Endometrial microvascular endothelial cells (primary cell): ENCODE data around the gene MKS1. TPM values are rescaled to one million over a fixed set of nuclear protein-coding genes. Genes with fewer than 3 reads are reported as not detected.

Experiments used
- in situ Hi-C: cut with HindIII; loops from 2 replicates; pipeline ENCODE4 v1.10.0; 2017; ENCODE audit warnings: low sequenced_read_pairs, low pct_unique_long_range_greater_than_20kb; ENCODE audit errors: inconsistent ontology term
- total RNA-seq: library from RNA; depleted of rRNA; stranded (reverse); fragments of >200 nt; gene quantifications from one replicate; pipeline ENCODE4 v1.2.3, GENCODE V29; 2015; ENCODE audit errors: inconsistent ontology term

The MKS1 gene
- total RNA-seq, 1 donor from 2014 or later, result 15.9 TPM

DNA sequence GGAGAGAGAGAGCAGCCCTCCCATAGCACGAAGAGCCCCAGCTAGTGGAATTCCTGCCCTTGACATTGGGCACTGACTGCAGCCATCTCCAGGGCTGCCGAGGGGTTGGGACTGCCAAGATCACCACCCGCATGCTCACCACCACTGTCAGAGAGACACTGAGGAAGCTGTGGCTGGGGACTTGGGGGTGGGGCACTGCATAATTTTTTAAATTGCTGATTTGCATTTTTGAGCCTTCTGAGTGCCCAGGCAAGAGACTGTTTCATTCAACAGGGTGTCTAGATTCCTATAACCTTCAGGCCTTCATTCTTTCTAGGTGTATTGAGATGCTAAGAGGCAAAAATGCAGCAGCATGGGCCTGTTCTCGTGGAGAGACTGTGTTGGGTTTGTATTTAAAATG is 35.5 kb downstream of the MKS1 start:
- in situ Hi-C loops, result no loop called here

DNA sequence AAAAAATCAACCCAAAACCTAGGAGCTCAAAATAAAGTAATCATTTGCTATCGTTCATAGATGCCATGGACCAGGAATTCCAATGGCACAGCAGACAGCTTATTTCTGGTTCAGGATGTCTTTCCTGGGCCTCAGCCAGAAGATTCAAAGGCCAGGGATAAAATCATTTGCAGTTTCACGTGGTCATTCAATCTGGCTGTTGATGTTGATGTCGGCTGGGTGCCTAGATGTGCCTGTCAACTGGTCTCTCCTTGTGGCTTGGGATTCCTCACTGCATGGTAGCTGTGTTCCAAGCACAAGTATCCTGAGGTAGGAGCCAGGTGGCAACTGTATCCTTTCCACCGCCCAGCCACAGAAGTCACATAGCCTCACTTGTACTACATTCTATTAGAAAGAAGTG is 37.3 kb downstream of the MKS1 start:
- in situ Hi-C loops, result no loop called here

DNA sequence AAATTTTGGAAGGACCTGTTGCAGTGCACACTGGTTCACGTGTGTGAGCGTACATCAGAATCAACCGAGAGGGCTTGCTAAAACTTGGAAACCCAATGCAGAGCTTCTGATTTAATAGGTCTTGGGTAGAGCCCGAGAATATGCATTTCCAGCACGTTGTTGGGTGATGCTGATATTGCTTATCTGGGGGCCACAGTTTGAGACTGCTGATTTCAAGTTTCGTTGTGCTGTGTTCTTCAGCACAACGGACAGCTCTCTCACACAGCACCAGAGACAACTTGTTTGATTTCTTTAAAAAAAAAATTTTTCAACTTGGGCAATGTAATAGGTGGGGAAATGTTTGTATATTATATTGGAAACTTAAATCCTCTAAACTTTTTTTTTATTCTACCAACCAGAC is 42.9 kb downstream of the MKS1 start:
- in situ Hi-C loops, result no loop called here

DNA sequence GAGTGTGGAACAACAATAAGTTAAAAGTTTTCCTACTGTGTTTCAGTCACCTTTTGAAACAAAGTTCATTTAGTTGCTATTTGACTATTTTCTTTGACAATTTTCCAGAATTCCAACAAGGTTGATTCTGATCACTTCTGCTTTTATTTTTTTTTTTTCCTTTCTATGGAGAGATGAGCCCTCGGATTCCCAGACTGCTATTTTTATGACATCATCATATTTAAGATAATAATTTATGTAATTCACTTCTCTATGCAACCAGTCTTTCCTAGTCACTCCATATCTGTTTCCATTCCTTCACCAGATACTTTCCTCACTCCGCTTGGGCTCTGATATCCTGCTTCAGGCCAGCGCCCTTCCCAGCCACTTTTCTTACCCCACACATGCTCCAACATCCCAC is 44.2 kb downstream of the MKS1 start:
- in situ Hi-C loops, result no loop called here

DNA sequence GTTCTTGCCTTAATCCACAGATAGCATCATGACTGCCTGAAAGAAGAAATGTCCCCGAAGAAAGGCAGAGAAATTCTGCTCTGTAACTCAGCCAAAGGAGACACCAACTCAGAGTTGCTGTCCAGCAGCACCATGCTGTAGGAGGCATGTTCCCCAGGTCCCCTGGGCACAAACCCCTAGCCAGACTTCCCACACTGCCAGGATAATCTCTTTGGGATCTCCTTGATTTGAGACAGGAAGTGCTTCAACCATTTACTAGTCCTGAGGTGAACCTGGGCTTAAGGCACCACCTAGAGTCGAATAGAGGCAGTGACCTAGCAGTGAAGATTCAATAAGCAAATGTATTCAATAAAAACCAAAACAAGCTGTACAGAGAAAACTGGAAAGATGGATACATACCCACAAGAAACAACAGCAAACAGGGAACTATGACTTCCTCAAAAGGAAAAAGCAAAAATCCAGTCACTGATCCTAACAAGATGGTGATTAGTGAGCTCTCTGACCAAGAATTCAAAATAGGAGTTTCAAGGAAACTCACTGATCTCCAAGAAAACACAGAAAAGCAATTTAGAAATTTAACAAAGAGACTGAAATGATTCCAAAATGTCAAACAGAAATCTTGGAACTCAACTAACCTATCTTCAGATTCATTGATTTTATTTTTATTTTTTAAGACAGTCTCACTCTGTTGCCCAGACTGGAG is 46.5 kb downstream of the MKS1 start:
- in situ Hi-C loops, result no loop called here

DNA sequence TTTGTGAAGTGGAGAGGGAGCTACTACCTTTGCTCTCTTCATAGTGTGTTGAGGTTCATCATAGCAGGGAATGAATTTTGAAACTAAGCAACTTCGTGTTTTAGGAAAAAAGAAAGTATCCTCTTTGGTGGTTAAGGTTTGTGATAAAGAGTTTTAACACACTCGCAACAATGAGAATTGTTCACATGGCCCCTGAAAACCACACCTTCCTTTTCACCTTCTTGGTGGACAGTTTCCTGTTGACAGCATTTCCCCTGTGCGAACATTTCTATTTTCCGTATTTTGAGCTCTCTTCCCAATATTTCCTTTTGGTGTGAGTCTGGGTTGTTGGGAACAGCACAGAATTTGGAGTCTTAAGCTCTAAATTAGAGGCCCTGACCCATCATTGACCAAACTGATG is 48.4 kb downstream of the MKS1 start:
- in situ Hi-C loops, result no loop called here

DNA sequence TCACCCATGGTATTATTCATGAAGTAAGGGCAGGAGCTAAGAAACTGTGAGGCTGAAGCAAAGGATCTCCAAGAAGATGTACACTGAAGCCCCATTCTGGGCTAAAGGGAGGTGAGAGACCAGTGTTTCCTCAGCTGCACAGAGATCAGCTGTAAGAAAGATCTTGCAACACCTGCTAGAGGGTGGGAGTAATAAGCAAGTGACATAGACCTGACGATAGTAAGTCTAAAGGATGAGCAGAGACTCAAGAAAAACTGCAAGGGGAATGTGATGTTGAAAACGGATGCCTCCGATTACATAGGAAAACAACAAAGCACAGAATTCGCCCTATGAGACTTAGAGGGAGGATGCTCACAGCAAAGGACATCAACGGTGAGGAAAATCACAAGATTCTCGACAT is 52.4 kb downstream of the MKS1 start, which contains the start of gene OR4D2:
Gene OR4D2 (plus strand): TSS at position 301 of the 400 bp plus-strand sequence. CDS start 2,674 bp downstream, outside the sequence.
- in situ Hi-C loops, result no loop called here

DNA sequence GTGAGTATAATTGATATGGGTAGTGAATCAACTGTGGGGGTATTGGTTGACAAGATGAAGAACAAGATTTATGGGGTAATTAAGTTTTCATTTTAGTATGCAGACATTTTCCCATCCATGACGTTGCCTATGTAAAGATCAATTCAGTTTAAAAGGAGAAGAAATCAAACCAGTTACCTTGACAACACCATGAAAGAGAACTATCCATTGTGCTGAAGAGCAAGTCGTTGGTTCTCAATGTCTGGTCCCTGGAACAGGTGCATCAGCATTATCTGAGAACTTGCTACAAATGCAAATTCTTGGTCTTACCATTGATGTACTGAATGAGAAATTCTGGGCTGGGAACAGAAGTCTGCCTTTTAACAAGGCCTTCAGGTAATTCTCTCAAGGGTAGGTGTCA is 53.1 kb downstream of the MKS1 start:
- in situ Hi-C loops, result no loop called here

DNA sequence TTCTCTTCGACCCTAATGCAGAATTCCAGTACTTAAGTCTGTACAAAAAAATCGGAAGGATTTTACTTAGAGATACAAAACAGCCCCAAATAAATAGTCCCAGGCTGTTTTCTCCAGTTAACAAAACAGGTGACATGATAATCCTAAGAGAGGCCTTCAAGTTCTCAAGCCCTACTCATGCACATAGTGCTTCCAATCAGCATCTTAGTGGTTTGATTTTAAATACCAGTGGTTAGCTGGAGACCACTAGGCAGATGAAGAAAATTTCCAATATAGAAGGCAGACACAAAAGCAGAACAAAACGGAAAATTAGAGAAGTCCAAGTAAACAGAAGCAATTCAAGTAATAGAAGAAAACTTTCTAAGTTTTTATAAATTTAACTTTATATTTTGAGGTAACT is 57.5 kb downstream of the MKS1 start:
- in situ Hi-C loops, result no loop called here

DNA sequence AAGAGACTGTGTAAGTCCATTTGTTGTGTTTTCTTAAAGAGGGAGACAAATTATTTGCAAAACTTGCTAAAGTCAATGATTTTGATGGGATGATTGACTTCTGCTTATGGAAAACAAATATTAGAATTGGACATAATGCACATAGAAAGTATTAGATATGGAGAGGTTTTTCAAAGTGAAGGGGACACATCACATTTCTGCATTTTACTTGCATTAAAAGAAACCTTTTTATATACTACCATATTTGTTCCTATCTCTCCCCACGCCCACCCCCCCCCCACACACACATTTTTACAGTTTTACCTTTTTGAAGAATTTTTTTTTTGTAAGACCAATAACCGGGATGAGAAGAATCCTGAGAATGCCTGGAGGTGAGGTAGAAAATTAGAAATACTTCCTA is 60.9 kb downstream of the MKS1 start:
- in situ Hi-C loops, result no loop called here

DNA sequence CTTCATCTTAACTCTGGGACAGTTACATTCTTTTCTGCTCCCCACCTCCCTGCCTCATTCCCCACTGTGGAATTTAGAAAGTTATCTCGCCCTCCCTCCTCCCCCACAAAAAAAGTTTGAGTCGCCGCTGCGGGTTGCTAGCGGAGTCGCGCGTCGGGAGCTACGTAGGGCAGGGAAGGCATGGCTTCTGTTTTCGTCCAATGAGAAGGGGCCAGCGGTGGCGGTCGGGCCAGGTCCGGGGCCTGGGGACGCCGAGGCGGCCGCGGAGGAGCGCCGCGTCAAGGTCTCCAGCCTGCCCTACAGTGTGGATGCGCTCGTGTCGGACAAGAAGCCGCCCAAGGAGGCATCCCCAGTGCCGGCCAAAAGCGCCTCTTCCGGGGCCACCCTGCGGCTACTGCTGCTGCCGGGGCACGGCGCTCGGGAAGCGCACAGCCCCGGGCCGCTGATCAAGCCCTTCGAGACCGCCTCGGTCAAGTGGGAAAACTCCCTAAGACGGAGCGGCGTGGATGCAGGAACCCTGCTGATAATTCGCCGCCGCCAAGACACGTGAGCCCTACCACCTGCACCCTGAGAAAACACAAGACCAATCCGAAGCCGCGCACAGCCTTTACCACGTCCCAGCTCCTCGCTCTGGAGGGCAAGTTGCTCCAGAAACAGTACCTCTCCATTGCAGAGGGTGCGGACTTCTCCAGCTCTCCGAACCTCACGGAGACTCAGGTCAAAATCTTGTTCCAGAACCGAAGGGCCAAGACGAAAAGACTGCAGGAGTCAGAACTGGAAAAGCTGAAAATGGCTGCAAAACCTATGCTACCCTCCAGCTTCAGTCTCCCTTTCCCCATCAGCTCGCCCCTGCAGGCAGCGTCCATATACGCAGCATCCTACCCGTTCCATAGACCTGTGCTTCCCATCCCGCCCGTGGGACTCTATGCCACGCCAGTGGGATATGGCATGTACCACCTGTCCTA is 61.9 kb downstream of the MKS1 start:
- in situ Hi-C loops, result no loop called here

Other genes with a start within 250 kb of the MKS1 start
- gene VEZF1, start 231.0 kb downstream of the MKS1 start, total RNA-seq, result 44.7 TPM
- 310 TPM for gene SRSF1, start 212.0 kb downstream of the MKS1 start, total RNA-seq
- gene DYNLL2, start 135.8 kb downstream of the MKS1 start, total RNA-seq, result 10.9 TPM
- gene OR4D1, start 70.9 kb downstream of the MKS1 start, total RNA-seq, result not detected
- not detected for gene OR4D2, start 52.3 kb downstream of the MKS1 start, total RNA-seq
- not detected for gene EPX, start 26.5 kb downstream of the MKS1 start, total RNA-seq
- gene LPO, start 19.3 kb upstream of the MKS1 start, total RNA-seq, result not detected
- not detected for gene MPO, start 61.7 kb upstream of the MKS1 start, total RNA-seq
- not detected for gene TSPOAP1, start 109.5 kb upstream of the MKS1 start, total RNA-seq
- 54.6 TPM for gene SUPT4H1, start 132.9 kb upstream of the MKS1 start, total RNA-seq
- gene RNF43, start 198.3 kb upstream of the MKS1 start, total RNA-seq, result not detected